ENCODE measurements around the gene KCNK6. TPM values are rescaled to one million over a fixed set of nuclear protein-coding genes. Genes with fewer than 3 reads are reported as not detected.

Gene KCNK6
- total RNA-seq, 1 donor from 2014 or later: 16.2 TPM

DNA sequence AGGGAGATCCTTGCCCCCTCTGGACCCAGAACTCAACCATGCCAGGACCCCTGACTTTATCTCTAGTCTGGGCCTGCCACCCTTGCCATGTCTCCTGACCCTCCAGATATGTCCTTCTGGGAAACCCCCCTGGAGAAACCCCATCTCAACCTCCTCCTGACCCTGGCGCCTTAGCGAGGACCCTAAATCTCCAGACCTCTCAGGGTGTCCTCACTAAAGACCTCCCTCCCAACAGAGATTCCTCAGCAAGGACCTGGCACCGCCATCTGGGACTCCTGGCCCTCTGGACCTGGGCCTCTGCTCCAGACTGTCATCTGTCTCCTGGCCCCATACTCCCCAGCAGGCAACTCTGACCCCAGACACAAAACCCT lies 1.3 kb downstream of the KCNK6 start:
- peak overlapping the region; percentile 66 to 83 for H3K4me3 ChIP-seq
- intact Hi-C loops (cut with DNase I): loop anchor here (5.0 kb wide), 1 partner anchor 74 kb away; no protein-coding TSS in a partner anchor

DNA sequence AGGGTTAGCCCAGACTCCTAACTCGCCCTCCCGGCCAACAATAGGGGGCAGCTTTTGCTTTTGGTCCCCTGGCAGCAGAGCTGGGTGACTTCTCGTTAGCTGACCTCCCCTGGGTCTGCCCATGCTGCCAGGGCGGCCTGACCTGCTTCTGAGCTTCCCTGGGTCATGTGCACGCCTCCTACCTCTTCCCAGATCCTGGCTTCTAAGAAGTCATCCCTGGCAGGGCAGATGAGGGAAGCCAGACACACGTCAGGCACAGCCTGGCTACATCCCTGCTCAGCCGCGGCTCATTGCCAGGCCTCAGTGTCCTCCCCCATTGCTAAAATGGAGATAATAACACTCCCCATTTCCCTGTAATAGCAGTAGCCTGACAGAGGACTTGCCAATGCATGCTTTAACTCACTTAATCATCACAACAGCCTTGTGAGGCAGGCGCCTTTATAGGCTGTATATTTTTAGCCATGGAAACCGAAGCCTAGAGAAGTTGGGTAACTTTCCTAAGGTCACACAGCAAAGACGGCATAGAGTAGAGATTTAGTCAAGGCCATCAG lies 2.1 kb downstream of the KCNK6 start:
- Histone ChIP-seq H3K36me3 (peaks cover 0 to 3% of the 10 kb centered on the region in 2 donors), H3K27me3 (no peaks in the 10 kb centered on the region), H3K4me3 (peak overlapping the region; percentile 66 to 83), H3K27ac (peak overlapping the region; percentile 92), H3K9me3 (no peaks in the 10 kb centered on the region), H3K4me1 (peaks cover 61% of the 10 kb centered on the region)
- no peak for TF ChIP-seq POLR2A (IDR thresholded peaks at IDR 0.05)
- peak; percentile 93 to 95 for TF ChIP-seq POLR2AphosphoS5 (IDR thresholded peaks at IDR 0.05; ENCODE audit: insufficient read depth in 1 of 2, low read depth in 1 of 2)
- DNase-seq (ENCODE audit: extremely low spot score in 2 of 2): peak in 1 of 2 donors; percentile 93
- intact Hi-C loops (cut with DNase I): loop anchor here (1.0 to 5.0 kb wide), 2 partner anchors 10 to 74 kb away; no protein-coding TSS in a partner anchor

More for the DNA sequence above, 1.3 kb downstream of the KCNK6 start:
- peaks cover 68% of the 10 kb centered on the region for H3K4me1 ChIP-seq
- H3K27me3 ChIP-seq: no peaks in the 10 kb centered on the region
- H3K9me3 ChIP-seq: no peaks in the 10 kb centered on the region
- no peak for DNase-seq (ENCODE audit: extremely low spot score in 2 of 2)
- H3K36me3 ChIP-seq: no peaks in the 10 kb centered on the region
- no peak for TF ChIP-seq POLR2AphosphoS5 (IDR thresholded peaks at IDR 0.05; ENCODE audit: insufficient read depth in 1 of 2, low read depth in 1 of 2)
- TF ChIP-seq, protein P1, sequence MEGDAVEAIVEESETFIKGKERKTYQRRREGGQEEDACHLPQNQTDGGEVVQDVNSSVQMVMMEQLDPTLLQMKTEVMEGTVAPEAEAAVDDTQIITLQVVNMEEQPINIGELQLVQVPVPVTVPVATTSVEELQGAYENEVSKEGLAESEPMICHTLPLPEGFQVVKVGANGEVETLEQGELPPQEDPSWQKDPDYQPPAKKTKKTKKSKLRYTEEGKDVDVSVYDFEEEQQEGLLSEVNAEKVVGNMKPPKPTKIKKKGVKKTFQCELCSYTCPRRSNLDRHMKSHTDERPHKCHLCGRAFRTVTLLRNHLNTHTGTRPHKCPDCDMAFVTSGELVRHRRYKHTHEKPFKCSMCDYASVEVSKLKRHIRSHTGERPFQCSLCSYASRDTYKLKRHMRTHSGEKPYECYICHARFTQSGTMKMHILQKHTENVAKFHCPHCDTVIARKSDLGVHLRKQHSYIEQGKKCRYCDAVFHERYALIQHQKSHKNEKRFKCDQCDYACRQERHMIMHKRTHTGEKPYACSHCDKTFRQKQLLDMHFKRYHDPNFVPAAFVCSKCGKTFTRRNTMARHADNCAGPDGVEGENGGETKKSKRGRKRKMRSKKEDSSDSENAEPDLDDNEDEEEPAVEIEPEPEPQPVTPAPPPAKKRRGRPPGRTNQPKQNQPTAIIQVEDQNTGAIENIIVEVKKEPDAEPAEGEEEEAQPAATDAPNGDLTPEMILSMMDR (IDR thresholded peaks at IDR 0.05): no peak
- H3K27ac ChIP-seq: peak overlapping the region; percentile 92

DNA sequence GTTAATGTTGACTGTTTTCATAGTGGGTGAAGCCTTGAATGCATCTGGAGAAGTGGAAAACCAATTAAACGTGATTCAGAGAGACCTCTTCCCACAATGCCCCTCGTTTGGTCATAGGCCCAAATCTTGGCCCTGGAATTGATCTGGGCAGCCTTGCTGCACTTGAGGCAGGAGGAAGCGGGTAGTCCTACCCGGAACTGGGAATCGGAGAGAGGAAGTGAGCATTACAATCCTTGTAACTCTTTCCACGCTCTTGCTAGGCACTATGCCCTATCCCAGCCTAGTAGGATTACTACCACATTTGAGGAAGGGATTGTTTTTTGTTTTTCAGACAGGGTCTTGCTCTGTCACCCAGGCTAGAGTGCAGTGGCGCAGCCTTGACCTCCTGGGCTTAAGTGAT lies 3.6 kb downstream of the KCNK6 start:
- TF ChIP-seq POLR2A (IDR thresholded peaks at IDR 0.05) (no peak), POLR2AphosphoS5 (IDR thresholded peaks at IDR 0.05; ENCODE audit: insufficient read depth in 1 of 2, low read depth in 1 of 2) (no peak)
- TF ChIP-seq, protein P1 (IDR thresholded peaks at IDR 0.05): no peak
- H3K4me1 ChIP-seq: peaks cover 52% of the 10 kb centered on the region
- peak in 1 of 2 donors; percentile 58 for DNase-seq (ENCODE audit: extremely low spot score in 2 of 2)
- no peaks in the 10 kb centered on the region for H3K27me3 ChIP-seq
- peak overlapping the region; percentile 92 for H3K27ac ChIP-seq
- intact Hi-C loops (cut with DNase I): loop anchor here (5.0 kb wide), 1 partner anchor 76 kb away; no protein-coding TSS in a partner anchor
- H3K36me3 ChIP-seq: peaks cover 0 to 19% of the 10 kb centered on the region in 2 donors
- H3K4me3 ChIP-seq: no peak overlapping the region
- H3K9me3 ChIP-seq: no peaks in the 10 kb centered on the region

DNA sequence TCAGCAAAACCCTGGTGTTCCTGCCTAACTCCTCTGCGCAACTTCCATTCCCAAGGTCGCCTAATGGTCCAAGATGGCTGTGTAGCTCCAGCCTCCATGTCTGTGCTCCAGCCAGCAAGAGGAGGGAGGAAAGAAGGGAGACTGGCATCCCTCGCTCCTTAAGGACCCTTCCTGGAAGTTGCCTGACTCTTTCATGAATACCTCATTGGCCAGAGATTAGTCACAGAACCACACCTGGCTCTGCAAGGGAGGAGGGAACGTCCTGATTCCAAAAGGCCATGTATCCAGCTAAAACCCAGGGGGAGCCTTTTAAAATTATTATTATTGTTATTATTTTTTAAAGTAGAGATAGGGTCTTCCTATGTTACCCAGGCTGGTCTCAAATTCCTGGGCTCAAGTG lies 4.8 kb downstream of the KCNK6 start:
- H3K4me3 ChIP-seq: no peak overlapping the region

DNA sequence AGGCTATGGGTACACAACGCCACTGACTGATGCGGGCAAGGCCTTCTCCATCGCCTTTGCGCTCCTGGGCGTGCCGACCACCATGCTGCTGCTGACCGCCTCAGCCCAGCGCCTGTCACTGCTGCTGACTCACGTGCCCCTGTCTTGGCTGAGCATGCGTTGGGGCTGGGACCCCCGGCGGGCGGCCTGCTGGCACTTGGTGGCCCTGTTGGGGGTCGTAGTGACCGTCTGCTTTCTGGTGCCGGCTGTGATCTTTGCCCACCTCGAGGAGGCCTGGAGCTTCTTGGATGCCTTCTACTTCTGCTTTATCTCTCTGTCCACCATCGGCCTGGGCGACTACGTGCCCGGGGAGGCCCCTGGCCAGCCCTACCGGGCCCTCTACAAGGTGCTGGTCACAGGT lies 6.9 kb downstream of the KCNK6 start:
- peaks cover 0 to 21% of the 10 kb centered on the region in 2 donors for H3K36me3 ChIP-seq
- TF ChIP-seq POLR2AphosphoS5 (IDR thresholded peaks at IDR 0.05; ENCODE audit: insufficient read depth in 1 of 2, low read depth in 1 of 2) (no peak), POLR2A (IDR thresholded peaks at IDR 0.05) (no peak)
- TF ChIP-seq, protein P1 (IDR thresholded peaks at IDR 0.05): no peak

More for the DNA sequence above, 4.8 kb downstream of the KCNK6 start:
- peaks cover 41% of the 10 kb centered on the region for H3K4me1 ChIP-seq
- intact Hi-C loops (cut with DNase I): loop anchor here (5.0 kb wide), 1 partner anchor 77 kb away; no protein-coding TSS in a partner anchor
- H3K9me3 ChIP-seq: no peaks in the 10 kb centered on the region
- H3K27ac ChIP-seq: no peak overlapping the region
- no peak for TF ChIP-seq POLR2AphosphoS5 (IDR thresholded peaks at IDR 0.05; ENCODE audit: insufficient read depth in 1 of 2, low read depth in 1 of 2)
- TF ChIP-seq, protein P1 (IDR thresholded peaks at IDR 0.05): no peak
- no peak for TF ChIP-seq POLR2A (IDR thresholded peaks at IDR 0.05)
- H3K27me3 ChIP-seq: no peaks in the 10 kb centered on the region
- DNase-seq (ENCODE audit: extremely low spot score in 2 of 2): no peak
- peaks cover 0 to 21% of the 10 kb centered on the region in 2 donors for H3K36me3 ChIP-seq

More for the DNA sequence above, 6.9 kb downstream of the KCNK6 start:
- no peak for DNase-seq (ENCODE audit: extremely low spot score in 2 of 2)
- Histone ChIP-seq H3K27me3 (no peaks in the 10 kb centered on the region), H3K9me3 (no peaks in the 10 kb centered on the region), H3K27ac (no peak overlapping the region), H3K4me1 (peaks cover 24% of the 10 kb centered on the region), H3K4me3 (no peak overlapping the region)
- intact Hi-C loops (cut with DNase I): no loop called here
